GM23248 (cell line): ENCODE measurements around the gene CERKL. TPM values are rescaled to one million over a fixed set of nuclear protein-coding genes. Genes with fewer than 3 reads are reported as not detected.

Experiments
- DNase-seq: peaks from one replicate; pipeline ENCODE4 v3.0.0-alpha.2; 2015
- H2AFZ ChIP-seq: fragments of 200-600 bp; sonication (generic); 2 replicates; pipeline ENCODE4 v1.6.1; 2016; ENCODE audit warnings: antibody characterized with exemption
- H3F3A ChIP-seq: fragments of 200-600 bp; sonication (generic); 2 replicates; pipeline ENCODE4 v1.6.1; 2016; ENCODE audit warnings: mild to moderate bottlenecking, antibody characterized with exemption, mixed run types; ENCODE audit not compliant: insufficient read depth
- H3K27ac ChIP-seq: fragments of 200-600 bp; sonication (generic); 2 replicates; pipeline ENCODE4 v1.5.1; 2016; ENCODE audit warnings: mild to moderate bottlenecking
- H3K27me3 ChIP-seq: fragments of 200-600 bp; sonication (generic); replicated peaks from 2 replicates; pipeline ENCODE4 v1.6.1; 2016; ENCODE audit warnings: mild to moderate bottlenecking; ENCODE audit not compliant: insufficient read depth
- H3K36me3 ChIP-seq: fragments of 200-600 bp; sonication (generic); 2 replicates; pipeline ENCODE4 v1.6.1; 2016; ENCODE audit warnings: low read depth, mild to moderate bottlenecking
- H3K4me1 ChIP-seq: fragments of 200-600 bp; sonication (generic); 2 replicates; pipeline ENCODE4 v1.6.1; 2016; ENCODE audit warnings: mild to moderate bottlenecking; ENCODE audit not compliant: insufficient read depth
- H3K4me2 ChIP-seq: fragments of 200-600 bp; sonication (generic); one replicate; pipeline ENCODE4 v1.6.1; 2016; ENCODE audit warnings: mild to moderate bottlenecking; ENCODE audit not compliant: unreplicated experiment
- H3K4me3 ChIP-seq: fragments of 200-600 bp; sonication (generic); 2 replicates; pipeline ENCODE4 v1.5.1; 2016; ENCODE audit warnings: mild to moderate bottlenecking
- H3K79me2 ChIP-seq: fragments of 200-600 bp; sonication (generic); 2 replicates; pipeline ENCODE4 v1.6.1; 2016; ENCODE audit warnings: mild to moderate bottlenecking; ENCODE audit not compliant: insufficient read depth
- H3K9ac ChIP-seq: fragments of 200-600 bp; sonication (generic); 2 replicates; pipeline ENCODE4 v1.6.1; 2016; ENCODE audit warnings: mild to moderate bottlenecking
- H3K9me2 ChIP-seq: fragments of 200-600 bp; sonication (generic); 2 replicates; pipeline ENCODE4 v1.6.1; 2016; ENCODE audit warnings: mixed run types, mild to moderate bottlenecking, moderate library complexity; ENCODE audit not compliant: insufficient read depth
- H3K9me3 ChIP-seq: fragments of 200-600 bp; sonication (generic); one replicate; pipeline ENCODE4 v1.6.1; 2017; ENCODE audit warnings: low read depth
- H4K20me1 ChIP-seq: fragments of 200-600 bp; sonication (generic); 2 replicates; pipeline ENCODE4 v1.6.0; 2016; ENCODE audit not compliant: insufficient read depth
- EZH2 ChIP-seq: fragments of 200-600 bp; sonication (generic); IDR thresholded peaks from 2 replicates; pipeline ENCODE4 v1.6.1; 2018; ENCODE audit warnings: antibody characterized with exemption, mild to moderate bottlenecking; ENCODE audit not compliant: insufficient read depth, poor library complexity, severe bottlenecking
- EZH2phosphoT487 ChIP-seq: fragments of 200-600 bp; sonication (generic); IDR thresholded peaks from 2 replicates; pipeline ENCODE4 v1.6.1; 2018; ENCODE audit warnings: antibody characterized with exemption, moderate library complexity, mild to moderate bottlenecking, low read depth; ENCODE audit not compliant: insufficient read depth
- WGBS, 2 experiments: methylation state at CpG; one replicate each; pipeline ENCODE4 v1.1.6; 2015 to 2017; ENCODE audit warnings: low lambda C conversion rate in 2 of 2, low coverage in 1 of 2; ENCODE audit errors: missing lambda C conversion rate in 2 of 2; 5-methylcytosine and 5-hydroxymethylcytosine counted together
- in situ Hi-C: fragments of 300-500 bp; cut with MboI; formaldehyde crosslinking; loops from 2 replicates; pipeline ENCODE4 v1.15.0; 2020
- polyA plus RNA-seq: library from polyadenylated mRNA; unstranded; fragments of >200 nt; fragmentation: Nextera tagmentation; extraction: Ambion mirVana; gene quantifications from 2 replicates; pipeline ENCODE4 v1.2.1, GENCODE V29; 2016
- total RNA-seq: library from RNA; depleted of rRNA; stranded (reverse); fragments of >200 nt; shearing (Covaris generic); gene quantifications from 2 replicates; pipeline ENCODE4 v1.2.3, GENCODE V29; 2014

Gene CERKL
- total and polyA plus RNA-seq, 2 experiments from 2014 or later = 5.2 TPM; not detected in 1

GRCh38 chr2:181566334-181567032 is 90.4 kb downstream of the CERKL start:
- in situ Hi-C loops = no loop called here
- no peak for DNase-seq

GRCh38 chr2:181563101-181563692 is 93.7 kb downstream of the CERKL start:
- H3K4me1 ChIP-seq = no peaks in the 10 kb centered on the region
- DNase-seq = peak; percentile 35
- no peaks in the 10 kb centered on the region for H3K27me3 ChIP-seq
- H3F3A ChIP-seq = no peaks in the 10 kb centered on the region
- no peaks in the 10 kb centered on the region for H3K79me2 ChIP-seq
- H3K36me3 ChIP-seq = no peaks in the 10 kb centered on the region
- H3K4me3 ChIP-seq = no peak overlapping the region
- H3K9me2 ChIP-seq = no peaks in the 10 kb centered on the region; the same call in 1 of the 2 replicates
- in situ Hi-C loops = no loop called here
- no peak overlapping the region for H3K27ac ChIP-seq
- H3K9ac ChIP-seq = no peak overlapping the region
- TF ChIP-seq EZH2phosphoT487 (no peak), EZH2 (no peak)
- no peaks in the 10 kb centered on the region for H4K20me1 ChIP-seq
- H3K9me3 ChIP-seq = no peaks in the 10 kb centered on the region
- 19 to 24% methylated on average over 1 of the region's 1 CpG for WGBS, 2 experiments
- H3K4me2 ChIP-seq = no peak overlapping the region
- no peak overlapping the region for H2AFZ ChIP-seq

More at GRCh38 chr2:181566334-181567032, 90.4 kb downstream of the CERKL start:
- no peaks in the 10 kb centered on the region for H3F3A ChIP-seq
- H4K20me1 ChIP-seq = no peaks in the 10 kb centered on the region
- no peak overlapping the region for H3K4me3 ChIP-seq
- H3K27ac ChIP-seq = no peak overlapping the region
- H3K27me3 ChIP-seq = no peaks in the 10 kb centered on the region
- no peak overlapping the region for H2AFZ ChIP-seq
- H3K9me3 ChIP-seq = no peaks in the 10 kb centered on the region
- H3K9me2 ChIP-seq = no peaks in the 10 kb centered on the region; the same call in 1 of the 2 replicates
- H3K79me2 ChIP-seq = no peaks in the 10 kb centered on the region
- no peak for TF ChIP-seq EZH2phosphoT487
- TF ChIP-seq EZH2 = no peak
- WGBS, 2 experiments = 55 to 59% methylated on average over 6 of the region's 6 CpGs
- H3K36me3 ChIP-seq = no peaks in the 10 kb centered on the region
- no peaks in the 10 kb centered on the region for H3K4me1 ChIP-seq
- H3K9ac ChIP-seq = no peak overlapping the region
- H3K4me2 ChIP-seq = no peak overlapping the region

GRCh38 chr2:181558371-181558770 is 98.5 kb downstream of the CERKL start:
- Histone ChIP-seq H3K9me3 (no peaks in the 10 kb centered on the region), H3K9ac (no peak overlapping the region), H3K4me1 (no peaks in the 10 kb centered on the region), H3K4me3 (no peak overlapping the region), H3K79me2 (no peaks in the 10 kb centered on the region), H3K9me2 (no peaks in the 10 kb centered on the region), H3K36me3 (no peaks in the 10 kb centered on the region), H3K4me2 (no peak overlapping the region), H3K27me3 (no peaks in the 10 kb centered on the region), H4K20me1 (no peaks in the 10 kb centered on the region), H3F3A (peaks cover 3% of the 10 kb centered on the region; the same call in 1 of the 2 replicates), H3K27ac (no peak overlapping the region), H2AFZ (no peak overlapping the region)
- DNase-seq = no peak
- no peak for TF ChIP-seq EZH2
- no peak for TF ChIP-seq EZH2phosphoT487
- in situ Hi-C loops = no loop called here
- WGBS, 2 experiments = 57 to 58% methylated on average over 2 of the region's 2 CpGs

- in situ Hi-C loops = no loop called here
- H3K4me1 ChIP-seq = no peaks in the 10 kb centered on the region
- WGBS, 2 experiments = 83 to 84% methylated on average over 2 of the region's 2 CpGs
Measured at GRCh38 chr2:181554061-181554830, 102.7 kb downstream of the CERKL start.

More at GRCh38 chr2:181554061-181554830, 102.7 kb downstream of the CERKL start:
- Histone ChIP-seq H3K27ac (no peak overlapping the region), H4K20me1 (no peaks in the 10 kb centered on the region), H3K27me3 (no peaks in the 10 kb centered on the region), H3K9me2 (no peaks in the 10 kb centered on the region), H3K9ac (no peak overlapping the region), H3K4me2 (no peak overlapping the region), H2AFZ (no peak overlapping the region), H3K79me2 (no peaks in the 10 kb centered on the region), H3F3A (peaks cover 4% of the 10 kb centered on the region; the same call in 1 of the 2 replicates), H3K4me3 (no peak overlapping the region), H3K9me3 (no peaks in the 10 kb centered on the region), H3K36me3 (no peaks in the 10 kb centered on the region; the same call in 1 of the 2 replicates)
- DNase-seq = no peak
- TF ChIP-seq EZH2phosphoT487 = no peak
- no peak for TF ChIP-seq EZH2
